ENCODE data around the gene MMP15.
"Not testable (repeated sequence)": the region's sequence is repeated elsewhere in the genome, so short reads cannot be mapped to it uniquely, and the experiment has no call there.

MMP15 gene

DNA sequence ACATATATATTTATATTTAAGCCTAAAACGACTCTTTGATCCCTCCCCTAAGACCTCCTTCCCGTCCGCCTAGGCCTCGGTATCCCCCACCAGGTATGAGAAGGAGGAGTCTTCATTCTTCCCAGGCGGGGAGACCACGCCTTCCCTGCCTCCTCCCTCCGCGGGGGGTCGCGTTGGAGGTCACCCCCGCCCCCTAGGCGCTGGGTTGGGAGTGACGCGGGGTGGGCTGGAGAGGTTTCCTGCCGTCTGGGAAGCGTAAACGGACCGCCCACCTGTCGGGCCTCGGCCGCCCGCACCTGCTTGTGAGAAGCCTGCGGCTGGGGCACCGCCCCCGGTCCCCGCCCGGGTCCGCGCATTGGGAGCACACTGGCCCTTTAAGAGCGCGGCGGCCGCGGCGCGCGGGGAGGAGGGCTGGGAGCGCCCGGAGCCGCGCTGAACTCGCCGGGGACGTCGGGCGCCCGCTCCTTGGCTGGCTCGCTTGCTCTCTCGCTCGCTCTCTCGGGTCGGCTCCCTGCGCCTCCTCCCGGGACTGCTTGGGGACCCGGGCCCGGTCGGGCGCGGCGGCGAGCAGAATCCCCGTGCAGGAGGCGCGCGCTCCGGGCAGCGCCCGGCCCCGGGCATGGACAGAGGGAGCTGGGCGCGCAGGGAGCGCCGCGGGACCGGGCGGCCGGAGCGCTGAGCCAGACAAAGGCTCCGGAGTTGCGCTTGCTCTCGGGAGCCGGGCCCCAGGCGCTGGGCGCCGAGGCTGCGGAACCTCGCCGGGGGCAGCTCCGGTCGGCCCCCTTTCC lies at the start of gene MMP15:
MMP15 (plus strand) TSS at position 404 of the 788 bp plus-strand sequence. CDS start 597 bp downstream, outside the sequence.
- Mint-ChIP-seq H3K27ac (peak within 1 kb of the TSS; percentile 27), H3K27me3 (ENCODE audit: low read depth) (peaks cover 30% of the 10 kb centered on the region), H3K9me3 (no peaks in the 10 kb centered on the region), H3K4me1 (ENCODE audit: low read depth) (peaks cover 10% of the 10 kb centered on the region), H3K4me3 (peak within 1 kb of the TSS; percentile 86), H3K36me3 (ENCODE audit: low read depth) (no peaks in the 10 kb centered on the region)
- peak; percentile 62 for DNase-seq (ENCODE audit: low spot score)

DNA sequence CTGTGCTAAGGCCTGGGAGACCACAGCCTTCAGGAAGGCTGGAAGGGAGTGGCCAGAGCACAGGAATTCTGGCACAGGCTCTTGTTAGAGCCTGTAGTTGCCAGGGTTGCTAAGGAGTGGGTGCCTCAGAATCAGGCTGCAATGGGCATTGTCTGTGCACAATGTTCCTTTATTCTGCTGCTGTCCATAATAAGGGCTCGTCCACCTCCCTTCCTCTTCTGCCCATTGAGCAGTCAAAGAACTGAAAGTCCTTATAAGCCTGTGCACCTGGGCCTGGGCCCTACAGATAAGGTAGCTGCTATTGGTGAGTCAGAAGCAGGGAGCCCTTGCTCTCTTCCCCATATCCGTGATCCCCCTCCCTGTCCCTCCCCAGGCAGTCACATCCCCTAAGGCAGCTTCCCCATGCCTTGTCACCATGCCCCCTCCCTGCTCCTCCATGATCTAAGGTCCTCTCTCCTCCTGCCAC lies 49.2 kb upstream of the MMP15 start:
- no peak for DNase-seq (ENCODE audit: low spot score)
- Mint-ChIP-seq H3K4me3 (no peak overlapping the region), H3K9me3 (no peaks in the 10 kb centered on the region), H3K27ac (no peak overlapping the region), H3K4me1 (ENCODE audit: low read depth) (no peaks in the 10 kb centered on the region), H3K36me3 (ENCODE audit: low read depth) (no peaks in the 10 kb centered on the region), H3K27me3 (ENCODE audit: low read depth) (peaks cover 3% of the 10 kb centered on the region)

DNA sequence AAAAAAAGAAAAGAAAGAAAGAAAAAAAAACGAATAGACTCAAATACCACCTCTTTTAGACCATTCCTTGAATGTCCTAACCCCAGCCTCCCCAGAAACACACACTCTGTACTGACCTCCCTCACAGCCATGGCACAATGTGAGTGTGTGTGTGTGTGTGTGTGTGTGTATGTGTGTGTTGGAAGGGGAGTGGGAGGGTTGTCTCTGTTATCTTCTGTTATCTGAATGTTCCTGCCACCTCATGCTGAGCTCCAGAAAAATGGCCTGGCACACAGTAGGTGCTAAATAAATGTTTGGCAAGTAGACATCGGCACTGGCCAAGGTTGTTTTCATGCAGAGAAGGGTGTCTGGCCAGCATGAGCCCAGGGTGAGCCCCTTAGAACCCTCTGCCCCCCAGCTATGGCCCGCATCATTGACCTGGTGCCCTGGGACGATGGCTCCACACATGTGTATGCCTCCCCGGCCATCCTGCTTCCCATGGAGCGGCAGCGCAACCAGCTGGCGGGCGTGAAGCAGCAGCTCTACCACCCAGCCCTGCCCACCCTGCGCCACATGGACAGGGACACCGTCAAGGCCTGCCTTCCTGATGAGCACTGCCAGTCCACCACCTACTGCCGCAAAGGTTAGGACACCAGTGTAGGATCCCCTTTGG lies 48.0 kb upstream of the MMP15 start:
- Mint-ChIP-seq H3K9me3 (no peaks in the 10 kb centered on the region), H3K27ac (no peak overlapping the region), H3K4me1 (ENCODE audit: low read depth) (no peaks in the 10 kb centered on the region), H3K4me3 (no peak overlapping the region), H3K36me3 (ENCODE audit: low read depth) (no peaks in the 10 kb centered on the region), H3K27me3 (ENCODE audit: low read depth) (peaks cover 3% of the 10 kb centered on the region)
- DNase-seq (ENCODE audit: low spot score): no peak

DNA sequence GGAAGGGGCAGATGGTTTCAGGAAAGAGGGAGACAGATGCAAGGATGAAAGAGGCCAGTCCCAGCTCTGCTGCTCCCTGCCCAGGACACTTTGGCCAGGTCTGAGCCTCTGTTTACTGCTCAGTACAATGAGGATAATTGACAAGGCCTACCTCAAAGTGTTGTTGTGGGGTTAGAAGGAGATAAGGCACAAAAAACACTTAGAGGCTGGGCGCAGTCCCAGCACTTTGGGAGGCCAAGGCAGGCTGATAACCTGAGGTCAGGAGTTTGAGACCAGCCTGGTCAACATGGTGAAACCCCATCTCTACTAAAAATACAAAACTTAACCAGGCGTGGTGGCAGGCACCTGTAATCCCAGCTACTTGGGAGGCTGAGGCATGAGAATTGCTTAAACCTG lies 47.5 kb upstream of the MMP15 start:
- not testable (repeated sequence) for H3K27me3 Mint-ChIP-seq (ENCODE audit: low read depth); H3K9me3 Mint-ChIP-seq; H3K36me3 Mint-ChIP-seq (ENCODE audit: low read depth); H3K27ac Mint-ChIP-seq; DNase-seq (ENCODE audit: low spot score); H3K4me1 Mint-ChIP-seq (ENCODE audit: low read depth); H3K4me3 Mint-ChIP-seq

DNA sequence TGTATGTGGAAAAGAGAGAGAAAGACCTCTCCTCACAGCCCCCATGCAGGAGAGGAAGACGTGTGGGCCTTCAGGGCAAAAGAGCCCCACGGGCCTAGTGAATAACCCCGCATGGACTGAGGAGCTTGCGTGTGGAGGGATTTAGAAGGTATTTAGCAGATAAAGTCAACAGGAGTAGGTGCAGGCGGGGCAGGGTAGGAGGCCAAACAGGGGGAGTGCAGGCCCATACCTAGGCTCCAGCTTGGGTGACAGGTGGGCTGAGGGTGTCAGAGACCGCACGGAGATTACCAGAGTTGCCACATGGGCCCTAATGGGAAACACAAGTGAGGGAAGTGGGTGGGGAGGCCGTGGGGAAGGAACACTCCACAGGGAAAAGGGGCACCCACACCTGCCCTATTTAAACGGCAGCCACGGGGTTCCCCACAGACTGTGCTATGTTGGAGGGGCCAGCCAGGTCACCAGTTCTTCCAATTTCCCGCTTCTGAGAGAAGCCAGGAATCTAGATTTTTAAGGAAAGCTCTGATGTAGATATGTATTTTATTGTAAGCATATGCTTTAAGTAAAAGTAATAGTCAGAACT lies 46.5 kb upstream of the MMP15 start:
- no peak for DNase-seq (ENCODE audit: low spot score)
- no peaks in the 10 kb centered on the region for H3K9me3 Mint-ChIP-seq
- peaks cover under 1% of the 10 kb centered on the region for H3K4me1 Mint-ChIP-seq (ENCODE audit: low read depth)
- H3K36me3 Mint-ChIP-seq (ENCODE audit: low read depth): no peaks in the 10 kb centered on the region
- peaks cover 3% of the 10 kb centered on the region for H3K27me3 Mint-ChIP-seq (ENCODE audit: low read depth)
- no peak overlapping the region for H3K27ac Mint-ChIP-seq
- H3K4me3 Mint-ChIP-seq: no peak overlapping the region

DNA sequence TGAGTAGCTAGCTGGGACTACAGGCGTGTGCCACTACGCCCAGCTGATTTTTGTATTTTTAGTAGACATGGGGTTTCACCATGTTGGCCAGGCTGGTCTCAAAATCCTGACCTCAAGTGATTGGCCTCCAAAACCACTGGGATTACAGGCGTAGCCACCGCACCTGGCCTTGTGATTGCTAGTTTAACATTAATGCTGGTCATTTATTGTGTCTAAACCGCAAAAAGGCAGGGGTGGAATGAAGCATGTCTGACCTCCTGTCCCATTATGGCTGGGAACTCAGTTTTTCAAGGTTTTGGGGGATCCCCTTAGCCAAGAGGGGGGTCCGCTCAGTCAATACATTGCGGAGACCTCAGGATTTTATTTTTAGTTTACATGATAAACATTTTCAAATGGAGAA lies 43.9 kb upstream of the MMP15 start:
- Mint-ChIP-seq H3K4me1 (ENCODE audit: low read depth) (peaks cover 4% of the 10 kb centered on the region), H3K27ac (no peak overlapping the region), H3K27me3 (ENCODE audit: low read depth) (peaks cover 12% of the 10 kb centered on the region), H3K9me3 (no peaks in the 10 kb centered on the region), H3K36me3 (ENCODE audit: low read depth) (no peaks in the 10 kb centered on the region), H3K4me3 (no peak overlapping the region)
- no peak for DNase-seq (ENCODE audit: low spot score)

DNA sequence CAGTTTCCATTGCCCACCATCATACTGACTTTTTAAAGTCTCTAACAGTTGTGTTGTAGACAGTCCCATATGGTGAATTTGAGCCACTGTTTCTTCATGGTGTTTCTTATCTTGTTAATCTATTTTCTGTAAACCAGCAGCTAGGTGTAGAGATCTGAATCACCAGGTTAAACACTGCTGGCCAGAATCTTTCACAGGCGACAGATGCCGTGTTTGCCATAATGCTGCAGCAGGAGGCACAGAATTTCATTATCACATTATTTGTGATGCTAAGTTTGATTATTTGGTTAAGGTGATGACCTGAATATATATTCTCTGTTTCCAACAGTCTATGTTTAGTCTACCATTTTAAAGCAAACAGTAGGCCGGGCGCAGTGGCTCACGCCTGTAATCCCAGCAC lies 43.2 kb upstream of the MMP15 start:
- Mint-ChIP-seq H3K27me3 (ENCODE audit: low read depth) (peaks cover 16% of the 10 kb centered on the region), H3K4me3 (no peak overlapping the region), H3K36me3 (ENCODE audit: low read depth) (no peaks in the 10 kb centered on the region), H3K4me1 (ENCODE audit: low read depth) (peaks cover 4% of the 10 kb centered on the region), H3K9me3 (no peaks in the 10 kb centered on the region), H3K27ac (no peak overlapping the region)
- no peak for DNase-seq (ENCODE audit: low spot score)

DNA sequence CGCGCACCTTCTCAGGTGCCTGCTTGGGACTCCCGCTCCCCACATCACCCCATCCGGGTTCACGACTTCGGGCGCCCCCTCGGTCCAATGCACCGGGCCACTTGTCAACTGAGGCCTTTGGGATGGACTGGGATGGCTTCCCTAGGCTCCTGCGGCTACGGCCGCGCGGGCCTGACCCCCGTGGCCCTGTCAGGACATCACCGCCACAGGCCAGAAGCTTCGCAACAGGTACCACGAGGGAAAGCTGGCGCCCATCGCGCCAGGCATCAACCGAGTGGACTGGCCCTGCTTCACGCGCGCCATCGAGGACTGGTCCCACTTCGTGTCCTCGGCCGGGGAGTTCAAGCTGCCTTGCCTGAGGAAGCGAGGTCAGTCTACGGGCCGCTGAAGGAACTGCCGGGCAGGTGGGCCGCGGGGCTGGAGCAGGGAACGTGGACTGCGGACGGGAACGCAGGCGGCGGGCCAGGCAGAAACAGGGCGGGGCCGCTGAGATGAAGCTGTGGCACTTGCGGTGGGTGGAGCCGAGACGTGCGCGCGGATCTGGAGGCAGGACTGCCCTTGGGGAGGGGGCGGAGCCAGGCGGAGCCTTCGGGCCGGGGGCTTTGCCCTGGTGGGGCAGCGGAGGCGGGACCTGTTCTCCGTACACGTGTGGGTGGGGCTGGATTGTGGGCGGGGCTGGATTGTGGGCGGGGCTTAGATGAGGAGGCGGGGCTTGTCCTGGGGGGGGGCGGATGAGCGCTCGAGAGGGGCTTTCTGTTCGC lies 40.9 kb upstream of the MMP15 start:
- Mint-ChIP-seq H3K9me3 (no peaks in the 10 kb centered on the region), H3K27ac (peak overlapping the region; percentile 63), H3K36me3 (ENCODE audit: low read depth) (no peaks in the 10 kb centered on the region), H3K4me3 (peak overlapping the region; percentile 91), H3K4me1 (ENCODE audit: low read depth) (peaks cover 4% of the 10 kb centered on the region), H3K27me3 (ENCODE audit: low read depth) (peaks cover 13% of the 10 kb centered on the region)
- DNase-seq (ENCODE audit: low spot score): peak; percentile 89

DNA sequence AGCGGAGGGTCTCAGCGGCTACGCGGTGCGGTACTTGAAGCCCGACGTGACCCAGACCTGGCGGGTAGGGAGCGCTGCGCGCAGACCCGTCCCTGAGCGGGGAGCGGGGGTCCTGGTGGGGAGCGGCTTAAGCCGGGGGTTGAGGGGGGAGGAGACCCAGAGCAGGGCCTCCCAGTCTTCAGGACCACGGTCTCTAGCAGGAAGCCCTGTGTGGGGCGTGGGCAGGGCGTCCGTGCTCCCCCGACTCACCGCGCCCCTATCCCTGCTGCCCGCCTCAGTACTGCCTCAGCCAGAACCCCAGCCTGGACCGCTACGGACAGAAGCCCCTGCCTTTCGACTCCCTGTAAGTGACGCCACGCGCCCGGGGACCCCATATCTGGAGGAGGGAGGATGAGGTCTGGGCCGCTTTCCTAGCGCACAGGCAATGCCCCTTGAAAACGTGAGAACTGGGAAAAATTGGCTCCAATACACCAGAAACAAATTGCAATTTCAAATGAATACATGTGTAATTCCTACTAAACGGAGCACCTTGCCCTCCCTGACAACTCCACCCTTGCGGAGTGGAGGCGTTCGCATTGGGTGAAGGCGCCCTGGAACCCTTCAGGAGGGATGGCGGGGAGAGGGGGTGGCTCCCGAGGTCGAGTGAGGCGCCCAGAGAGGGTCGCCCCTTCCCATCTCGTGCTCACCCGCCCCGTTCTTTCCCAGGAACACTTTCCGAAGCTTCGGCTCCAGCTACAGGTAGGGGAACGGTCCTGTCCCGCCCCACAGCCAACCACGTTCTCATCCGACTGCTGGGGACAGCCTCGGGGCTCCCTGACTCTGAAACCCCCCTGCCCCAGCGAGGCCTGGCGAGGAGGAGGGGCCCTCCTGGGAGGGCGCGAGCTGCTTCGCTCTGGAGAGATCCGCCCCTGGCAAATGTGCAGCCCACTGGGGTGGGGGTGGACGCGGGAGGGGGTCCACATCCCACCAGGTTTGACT lies 40.1 kb upstream of the MMP15 start:
- Mint-ChIP-seq H3K9me3 (no peaks in the 10 kb centered on the region), H3K27me3 (ENCODE audit: low read depth) (peaks cover 13% of the 10 kb centered on the region), H3K4me1 (ENCODE audit: low read depth) (peaks cover 4% of the 10 kb centered on the region), H3K4me3 (peak overlapping the region; percentile 91), H3K27ac (peak overlapping the region; percentile 63), H3K36me3 (ENCODE audit: low read depth) (no peaks in the 10 kb centered on the region)
- DNase-seq (ENCODE audit: low spot score): no peak

DNA sequence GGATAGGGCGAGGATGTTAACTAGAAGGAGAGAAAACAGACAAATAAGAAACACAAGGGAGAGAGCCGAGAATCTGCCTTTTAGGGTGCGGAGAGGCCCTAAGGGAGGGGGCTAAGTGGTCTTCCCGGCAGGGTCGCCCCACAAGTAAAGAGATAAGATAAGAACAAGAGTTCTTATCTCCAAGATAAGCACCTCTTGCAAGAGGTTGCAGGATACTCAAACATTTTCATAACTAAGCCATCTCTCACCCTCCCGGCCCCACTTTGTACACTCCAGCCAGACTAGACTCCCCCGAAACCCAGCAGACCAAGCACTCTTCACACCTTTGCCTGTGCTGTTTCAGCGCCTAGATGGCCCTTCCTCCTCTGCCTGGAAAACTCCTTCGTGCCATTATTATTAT lies 39.4 kb upstream of the MMP15 start:
- Mint-ChIP-seq H3K27me3 (ENCODE audit: low read depth) (peaks cover 13% of the 10 kb centered on the region), H3K9me3 (no peaks in the 10 kb centered on the region), H3K36me3 (ENCODE audit: low read depth) (no peaks in the 10 kb centered on the region), H3K4me3 (peak overlapping the region; percentile 32), H3K4me1 (ENCODE audit: low read depth) (peaks cover 4% of the 10 kb centered on the region), H3K27ac (no peak overlapping the region)
- DNase-seq (ENCODE audit: low spot score): no peak

DNA sequence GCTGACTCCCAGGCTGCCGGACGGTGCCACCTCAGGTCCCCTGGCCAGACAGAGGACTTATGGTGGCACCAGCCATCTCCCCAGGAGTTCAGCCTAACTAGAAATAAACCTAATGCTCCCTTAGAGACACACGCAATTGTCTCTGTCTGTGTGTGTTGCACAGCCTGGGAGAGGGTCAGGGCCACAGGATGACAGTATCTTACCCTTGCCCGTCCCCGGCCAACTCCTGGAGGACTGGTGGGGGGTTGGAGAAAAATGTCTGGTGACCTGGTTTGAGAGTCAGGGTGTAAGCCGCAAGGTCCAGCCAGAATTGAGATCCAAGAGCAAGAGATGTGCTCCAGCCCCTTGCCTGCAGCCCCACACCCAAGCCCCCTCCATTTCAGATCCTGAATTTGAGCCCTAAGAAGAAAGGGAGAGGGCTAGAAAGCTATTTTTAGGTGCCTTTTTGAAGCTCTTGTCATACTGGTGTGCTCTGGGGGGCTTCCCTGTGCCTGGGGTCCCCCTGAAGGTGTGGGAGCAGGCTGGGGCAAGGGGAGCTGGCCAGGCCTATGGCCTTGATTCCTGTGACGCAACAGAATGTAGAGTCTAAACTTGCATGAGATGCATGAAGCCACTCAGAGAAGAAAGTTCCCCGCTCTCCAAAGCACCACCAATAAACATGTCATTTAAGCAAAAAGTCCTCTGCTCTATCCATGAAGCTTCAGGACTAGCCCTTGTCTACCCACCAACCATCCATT lies 37.9 kb upstream of the MMP15 start:
- H3K4me1 Mint-ChIP-seq (ENCODE audit: low read depth): peaks cover 4% of the 10 kb centered on the region
- peaks cover under 1% of the 10 kb centered on the region for H3K36me3 Mint-ChIP-seq (ENCODE audit: low read depth)
- H3K4me3 Mint-ChIP-seq: no peak overlapping the region
- no peak overlapping the region for H3K27ac Mint-ChIP-seq
- peaks cover 13% of the 10 kb centered on the region for H3K27me3 Mint-ChIP-seq (ENCODE audit: low read depth)
- no peaks in the 10 kb centered on the region for H3K9me3 Mint-ChIP-seq
- DNase-seq (ENCODE audit: low spot score): no peak

DNA sequence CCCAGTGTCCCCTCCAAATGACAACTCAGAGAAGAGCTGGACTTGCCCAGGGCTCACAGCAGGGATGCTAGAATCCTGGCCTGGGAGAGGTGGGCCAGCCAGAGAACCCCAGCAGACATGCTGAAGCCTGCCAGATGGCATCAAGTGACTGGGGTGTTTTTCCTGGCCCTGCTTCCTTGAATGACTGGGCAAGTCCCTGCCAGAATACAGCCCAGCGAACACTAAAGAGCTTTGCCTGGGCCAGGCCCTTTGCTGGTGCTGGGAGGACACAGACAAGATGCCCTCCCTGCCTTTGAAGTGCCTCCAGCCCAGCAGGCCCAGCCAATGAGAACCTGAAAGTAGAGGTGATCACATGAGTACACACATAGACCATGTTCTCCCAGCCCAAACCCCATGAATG lies 36.6 kb upstream of the MMP15 start:
- Mint-ChIP-seq H3K27me3 (ENCODE audit: low read depth) (peaks cover 13% of the 10 kb centered on the region), H3K36me3 (ENCODE audit: low read depth) (peaks cover 4% of the 10 kb centered on the region), H3K4me3 (no peak overlapping the region), H3K4me1 (ENCODE audit: low read depth) (peaks cover 4% of the 10 kb centered on the region), H3K9me3 (no peaks in the 10 kb centered on the region), H3K27ac (no peak overlapping the region)
- DNase-seq (ENCODE audit: low spot score): no peak
